Stimulated activated CD4-positive, alpha-beta T cell treated with anti-CD3 and anti-CD28 coated beads, TNF-alpha, amount 100 ng/mL, for 24 hours (primary cell): Measurements from ENCODE around the gene SLC44A2.

Source experiments
- DNase-seq, 3 experiments: peaks; one replicate each; pipeline ENCODE4 v3.0.0-alpha.2; 2020; ENCODE audit warnings: low read depth in 3 of 3

SLC44A2 gene

GRCh38 chr19:10682397-10683063 is 57.2 kb downstream of the SLC44A2 start:
- no peak for DNase-seq

DNA sequence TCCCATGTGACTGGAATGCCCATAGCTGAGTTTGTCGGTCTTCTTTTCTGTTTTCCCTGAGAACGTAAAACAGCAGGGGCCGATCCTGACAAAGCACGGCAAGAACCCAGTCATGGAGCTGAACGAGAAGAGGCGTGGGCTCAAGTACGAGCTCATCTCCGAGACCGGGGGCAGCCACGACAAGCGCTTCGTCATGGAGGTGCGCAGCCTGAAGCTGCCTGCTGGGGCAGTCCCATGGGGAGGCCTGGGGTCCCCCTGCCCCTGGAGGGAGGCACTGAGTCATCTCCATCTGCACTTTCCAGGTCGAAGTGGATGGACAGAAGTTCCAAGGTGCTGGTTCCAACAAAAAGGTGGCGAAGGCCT is 57.7 kb downstream of the SLC44A2 start:
- no peak for DNase-seq

GRCh38 chr19:10683582-10683981 is 58.2 kb downstream of the SLC44A2 start:
- no peak for DNase-seq

DNA sequence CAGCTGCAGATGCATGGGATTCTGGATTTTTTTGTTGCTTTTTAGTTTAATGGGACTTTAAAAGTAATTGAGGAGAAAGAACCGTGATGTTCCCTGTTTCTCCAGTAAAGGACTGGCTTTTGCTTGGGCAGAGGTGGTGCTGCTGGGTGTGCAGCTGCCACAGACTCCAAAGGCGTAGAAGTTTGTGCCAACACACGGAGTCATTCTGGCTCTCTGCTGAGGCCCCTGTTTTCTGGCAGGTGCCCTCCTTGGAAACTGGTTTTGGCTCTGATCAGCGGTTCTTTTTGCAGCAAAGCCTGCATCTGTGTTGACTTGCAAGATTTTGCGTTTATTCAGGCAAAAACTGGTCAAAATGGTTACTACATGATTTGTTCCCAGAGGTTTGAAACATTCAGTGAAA is 59.9 kb downstream of the SLC44A2 start:
- no peak for DNase-seq

GRCh38 chr19:10686193-10686592 is 60.8 kb downstream of the SLC44A2 start:
- no peak for DNase-seq

- DNase-seq = no peak
These were observed 61.5 kb downstream of the SLC44A2 start for GRCh38 chr19:10686661-10687517.

- no peak for DNase-seq
These were observed 62.4 kb downstream of the SLC44A2 start for GRCh38 chr19:10687518-10688288.

DNA sequence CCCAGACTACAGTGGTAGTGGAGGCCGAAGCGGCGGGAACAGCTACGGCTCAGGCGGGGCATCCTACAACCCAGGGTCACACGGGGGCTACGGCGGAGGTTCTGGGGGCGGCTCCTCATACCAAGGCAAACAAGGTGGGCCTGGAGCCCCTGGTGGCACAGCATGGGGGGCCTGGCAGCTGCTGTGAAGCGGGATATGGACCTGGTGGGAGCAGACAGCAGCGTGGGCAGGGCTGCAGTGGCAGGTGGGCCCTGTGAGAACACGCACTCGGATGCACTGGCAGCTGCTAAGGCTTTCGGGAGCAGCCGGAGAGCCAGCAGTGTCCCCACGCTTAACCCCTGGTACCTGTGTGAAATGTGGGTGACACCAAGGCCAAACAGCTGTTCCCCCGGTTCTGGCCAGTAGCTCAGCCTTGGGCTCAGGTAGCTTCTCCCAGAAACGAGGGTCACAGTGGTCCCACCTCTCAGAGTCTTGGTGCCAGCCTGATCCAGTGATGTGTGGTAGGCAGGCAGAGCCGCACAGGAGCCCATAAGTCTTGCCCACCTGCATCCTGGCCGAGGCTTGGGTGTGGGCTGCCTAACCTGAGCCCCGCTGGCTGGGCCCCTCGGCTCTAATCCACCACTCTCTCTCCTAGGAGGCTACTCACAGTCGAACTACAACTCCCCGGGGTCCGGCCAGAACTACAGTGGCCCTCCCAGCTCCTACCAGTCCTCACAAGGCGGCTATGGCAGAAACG is 63.4 kb downstream of the SLC44A2 start:
- DNase-seq = no peak

DNA sequence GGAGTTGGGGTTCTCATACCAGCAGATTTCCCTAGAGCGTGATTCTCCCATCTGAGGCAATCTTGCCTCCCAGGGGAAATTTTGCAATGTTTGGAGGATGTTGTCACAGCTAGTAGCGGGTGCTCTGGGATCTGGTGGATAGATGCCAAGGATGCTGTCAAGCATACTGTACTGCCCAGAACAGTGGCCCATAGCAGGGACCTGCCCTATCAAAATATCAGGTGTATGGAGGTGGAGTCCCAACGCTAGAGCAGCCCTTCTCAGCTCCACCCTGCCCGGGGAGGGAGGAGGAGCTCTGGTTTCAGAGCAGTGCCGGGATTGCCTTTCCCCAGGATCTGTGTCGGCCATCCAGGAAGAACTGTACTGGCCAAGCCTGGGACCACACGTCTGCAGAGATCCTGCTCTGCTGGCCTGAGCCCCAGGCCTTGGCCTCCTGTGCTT is 65.0 kb downstream of the SLC44A2 start:
- no peak for DNase-seq

- no peak for DNase-seq
These were observed 66.0 kb downstream of the SLC44A2 start for GRCh38 chr19:10691178-10691881.

DNA sequence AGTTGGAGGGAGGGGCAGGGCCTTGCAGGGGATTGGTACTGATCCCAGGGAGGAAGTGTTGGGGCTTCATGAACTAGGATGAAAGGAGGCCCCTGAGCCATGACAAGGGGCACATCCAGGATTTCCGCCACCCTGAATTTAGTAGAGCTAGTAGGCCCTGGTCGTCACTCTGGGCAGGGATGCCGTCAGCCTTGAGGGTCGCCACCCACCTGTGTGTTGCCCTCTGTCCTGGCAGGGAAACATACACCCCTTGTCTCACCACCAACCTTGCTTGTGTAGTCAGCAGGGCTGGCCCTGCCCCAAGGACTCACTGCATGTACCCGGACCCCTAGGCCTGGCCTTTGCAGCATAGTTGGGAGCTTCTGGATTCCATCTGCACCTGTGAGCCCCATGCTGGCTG is 66.5 kb downstream of the SLC44A2 start:
- DNase-seq = no peak

DNA sequence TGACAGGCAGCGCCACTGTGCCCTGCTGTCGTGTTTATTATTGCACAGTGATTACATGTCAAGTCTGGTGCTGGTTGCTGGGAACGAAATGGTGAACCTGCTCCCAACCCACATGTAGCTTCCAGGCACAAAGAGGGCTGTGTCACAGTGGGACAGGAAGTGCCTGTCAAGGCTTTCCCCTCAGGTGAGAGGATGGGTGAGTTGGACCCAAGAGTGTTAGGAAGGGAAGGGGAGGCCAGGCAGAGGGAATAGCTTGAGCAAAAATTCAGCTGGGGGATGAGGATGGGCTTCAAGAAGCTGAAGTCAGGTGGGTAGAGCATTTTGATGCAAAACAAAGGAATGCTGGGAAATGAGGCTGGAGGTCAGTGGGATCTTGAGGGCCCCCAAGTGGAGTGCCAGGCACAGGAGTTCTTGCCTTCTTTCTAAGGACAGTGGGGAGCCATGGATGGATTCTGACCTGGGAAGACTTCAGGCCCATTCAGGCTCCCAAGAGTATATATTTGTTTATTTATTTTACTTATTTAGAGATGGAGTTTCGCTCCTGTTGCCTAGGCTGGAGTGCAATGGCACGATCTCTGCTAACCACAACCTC is 67.4 kb downstream of the SLC44A2 start:
- no peak for DNase-seq
